ENCODE results near the gene TNFRSF14.
A peak's percentile ranks its signal among the peaks of the same experiment; 100 is the strongest.

TNFRSF14 gene

DNA sequence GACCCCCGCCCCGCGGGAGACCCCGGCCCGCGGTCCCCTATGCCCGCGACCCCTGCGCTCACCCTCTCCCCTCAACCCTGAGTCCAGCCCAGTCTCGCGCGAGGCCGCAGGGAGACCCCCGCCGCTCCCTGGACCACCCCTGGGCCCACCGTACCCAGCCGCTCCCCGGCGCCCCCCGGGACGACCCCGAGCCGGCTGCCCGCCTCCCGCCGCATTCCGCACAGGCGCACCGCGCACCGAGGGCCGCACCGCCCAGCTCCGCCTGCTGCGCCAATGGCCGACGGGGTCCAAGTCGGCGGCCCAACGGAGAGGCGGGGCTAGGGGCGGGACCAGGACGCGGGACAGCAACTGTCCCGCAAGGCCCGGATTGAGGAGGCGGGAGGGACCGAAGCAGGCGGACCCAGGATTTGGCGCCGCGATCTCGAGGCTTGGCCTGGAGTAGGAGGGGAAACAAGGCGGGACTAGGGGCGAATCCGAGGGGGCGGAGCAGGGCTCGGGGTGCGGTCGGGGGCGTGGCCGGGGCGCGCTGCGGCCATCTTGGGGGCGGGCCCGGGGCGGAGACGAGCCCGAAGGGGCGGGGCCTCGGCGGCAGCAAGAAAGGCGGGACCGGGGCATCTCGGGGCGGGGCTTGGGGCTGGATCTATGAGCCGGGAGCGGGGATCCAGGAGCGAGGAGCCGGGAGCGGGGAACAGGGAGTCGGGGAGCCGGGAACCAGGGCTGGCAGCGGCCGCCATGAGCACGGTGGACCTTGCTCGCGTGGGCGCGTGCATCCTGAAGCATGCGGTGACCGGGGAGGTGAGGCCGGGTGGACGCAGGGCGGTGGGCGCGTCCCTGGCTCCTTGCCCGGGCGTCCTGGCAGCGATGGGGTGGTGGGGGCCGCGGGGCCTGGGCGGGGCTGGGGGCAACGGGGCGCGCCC is 30.2 kb downstream of the TNFRSF14 start, which contains the start of gene PRXL2B:
Gene PRXL2B, plus strand, starts transcription at position 624 of the 917 bp plus-strand sequence. Its CDS starts 109 bp downstream, at position 733.
- peak; percentile 100 for DNase-seq (ENCODE audit: low read depth, low spot score)

DNA sequence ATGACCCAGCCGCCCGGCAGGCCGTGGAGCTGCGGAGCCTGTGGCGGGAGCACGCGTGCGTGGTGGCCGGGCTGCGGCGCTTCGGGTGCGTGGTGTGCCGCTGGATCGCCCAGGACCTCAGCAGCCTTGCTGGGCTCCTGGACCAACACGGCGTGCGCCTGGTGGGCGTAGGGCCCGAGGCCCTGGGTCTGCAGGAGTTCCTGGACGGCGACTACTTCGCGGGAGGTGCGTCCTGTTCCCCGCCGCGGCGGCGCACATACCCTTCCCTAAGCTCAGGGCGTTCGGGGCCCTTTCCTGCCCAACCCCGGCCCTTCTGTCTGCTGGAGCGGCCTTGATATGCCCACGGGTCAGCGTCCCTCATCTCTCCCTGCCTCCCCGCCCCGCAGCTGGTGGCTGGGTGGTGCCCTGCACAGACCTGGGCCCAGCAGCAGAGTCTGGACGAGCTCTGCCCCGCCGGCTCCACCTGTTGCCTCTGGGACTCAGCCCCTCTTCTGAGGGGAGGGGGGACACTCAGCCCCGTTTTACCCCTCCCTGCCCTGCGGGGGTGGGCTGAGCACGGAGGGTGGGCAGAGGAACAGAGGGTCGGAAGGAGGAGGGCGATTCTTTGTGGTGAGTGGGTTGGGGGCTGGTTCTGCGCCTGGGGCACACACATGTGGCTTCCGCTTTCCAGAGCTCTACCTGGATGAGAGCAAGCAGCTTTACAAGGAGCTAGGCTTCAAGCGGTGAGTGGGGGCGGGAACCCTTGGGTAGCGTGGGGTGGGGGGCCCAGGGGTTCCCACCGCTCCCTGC is 31.1 kb downstream of the TNFRSF14 start:
- DNase-seq (ENCODE audit: low read depth, low spot score), result peak; percentile 62

DNA sequence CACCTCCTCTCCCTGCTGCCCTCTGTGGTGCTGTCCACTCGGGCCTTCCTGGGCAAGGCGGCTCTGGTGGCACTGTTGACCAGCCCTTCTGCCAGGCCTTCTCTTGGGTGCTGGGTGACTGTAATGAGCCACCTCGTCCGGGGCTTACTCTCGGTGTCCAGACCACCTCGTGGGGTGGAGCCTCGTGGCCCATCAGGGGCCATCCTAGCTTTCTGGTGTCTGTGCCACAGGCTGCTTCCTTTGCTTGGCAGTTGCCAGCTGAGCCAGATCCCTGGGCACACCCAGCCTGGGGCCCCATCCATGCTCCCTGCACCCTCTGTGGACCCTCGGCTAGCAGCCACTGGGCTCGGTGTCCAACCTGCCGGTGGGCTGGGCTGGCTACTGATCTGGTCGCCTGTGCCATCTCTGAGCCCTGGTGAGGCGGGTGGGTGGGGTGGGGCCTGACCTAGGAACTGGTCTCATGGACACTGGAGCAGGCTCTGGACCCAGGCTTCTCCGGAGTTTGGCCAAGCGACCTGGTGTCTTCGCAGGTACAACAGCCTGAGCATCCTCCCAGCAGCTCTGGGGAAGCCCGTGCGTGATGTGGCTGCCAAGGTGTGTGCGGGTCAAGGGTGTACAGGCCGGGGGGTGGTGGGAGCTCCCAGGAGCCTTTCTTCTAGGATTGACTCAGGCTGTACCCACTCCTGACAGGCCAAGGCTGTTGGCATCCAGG is 31.8 kb downstream of the TNFRSF14 start:
- DNase-seq (ENCODE audit: low read depth, low spot score), result no peak

DNA sequence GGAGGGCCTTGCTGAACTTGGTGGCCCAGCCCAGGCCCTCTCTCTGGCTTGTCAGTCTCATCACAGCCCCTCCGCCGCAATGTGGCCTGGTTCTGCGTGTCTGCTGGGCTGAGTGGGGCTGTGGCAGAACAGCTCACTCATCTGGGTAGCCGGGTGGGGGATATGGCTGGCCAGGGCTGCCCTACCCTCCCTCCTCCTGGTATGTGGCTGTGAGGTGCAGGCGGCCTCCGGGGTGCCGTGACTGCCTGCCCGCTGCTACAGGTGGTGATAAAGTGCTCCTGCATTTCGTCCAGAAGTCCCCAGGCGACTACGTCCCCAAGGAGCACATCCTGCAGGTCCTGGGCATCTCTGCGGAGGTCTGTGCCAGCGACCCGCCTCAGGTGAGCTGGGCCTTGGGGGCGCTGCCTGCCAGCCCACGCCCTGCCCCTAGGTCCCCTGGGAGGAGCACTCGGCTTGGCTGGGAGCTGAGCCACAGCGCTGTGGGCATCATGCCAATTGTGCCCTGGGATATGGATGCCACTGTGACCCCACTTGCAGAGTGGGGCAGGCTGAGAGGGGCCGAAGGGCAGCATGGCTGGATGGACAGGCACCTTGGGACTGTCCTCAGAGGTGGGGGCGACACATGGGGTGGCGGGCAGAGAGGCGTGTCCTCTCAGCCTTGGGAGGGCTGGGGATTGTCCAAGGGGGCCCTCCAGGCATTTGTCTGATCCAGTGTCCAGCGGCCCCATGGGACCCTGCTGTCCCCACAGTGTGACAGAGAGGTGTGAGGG is 32.7 kb downstream of the TNFRSF14 start:
- DNase-seq (ENCODE audit: low read depth, low spot score), result no peak

DNA sequence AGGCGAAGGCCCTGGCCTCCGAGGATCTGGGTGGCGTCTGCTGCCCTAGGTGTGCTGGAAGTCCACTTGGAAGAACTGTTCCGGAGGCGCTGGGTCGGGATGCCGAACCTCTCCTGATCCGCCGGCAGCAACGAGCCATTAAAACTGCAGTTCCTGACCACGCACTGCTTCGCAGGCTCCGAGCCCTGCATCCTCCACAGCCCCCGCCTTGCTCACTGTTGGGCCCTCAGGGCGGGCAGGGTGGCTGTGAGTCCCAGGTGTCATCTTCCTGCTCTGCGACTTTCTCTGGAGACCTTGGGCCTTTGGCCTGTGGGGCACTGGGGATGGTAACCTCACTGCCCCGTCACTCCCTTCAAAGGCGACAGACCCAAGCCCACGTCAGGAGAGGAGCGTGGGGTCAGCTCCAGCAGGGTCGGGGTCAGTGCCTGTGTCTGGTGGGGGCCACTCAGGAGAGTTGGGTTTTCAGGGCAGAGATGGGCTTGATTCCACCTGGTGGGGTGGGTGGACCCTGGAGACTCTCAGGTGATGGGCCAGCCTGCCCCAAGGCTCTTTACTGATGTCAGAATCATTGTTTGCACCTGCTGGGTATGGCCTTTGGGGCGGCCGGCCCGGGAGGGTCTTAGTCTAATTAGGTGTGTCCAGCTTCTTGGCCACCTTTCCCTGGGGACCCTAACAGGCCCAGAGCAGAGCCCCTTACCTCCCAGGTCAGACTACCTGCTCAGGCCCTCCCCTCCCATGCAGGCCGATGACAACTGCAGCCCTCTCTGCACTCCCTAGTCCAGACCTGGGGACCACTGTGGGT is 33.5 kb downstream of the TNFRSF14 start:
- DNase-seq (ENCODE audit: low read depth, low spot score), result no peak

DNA sequence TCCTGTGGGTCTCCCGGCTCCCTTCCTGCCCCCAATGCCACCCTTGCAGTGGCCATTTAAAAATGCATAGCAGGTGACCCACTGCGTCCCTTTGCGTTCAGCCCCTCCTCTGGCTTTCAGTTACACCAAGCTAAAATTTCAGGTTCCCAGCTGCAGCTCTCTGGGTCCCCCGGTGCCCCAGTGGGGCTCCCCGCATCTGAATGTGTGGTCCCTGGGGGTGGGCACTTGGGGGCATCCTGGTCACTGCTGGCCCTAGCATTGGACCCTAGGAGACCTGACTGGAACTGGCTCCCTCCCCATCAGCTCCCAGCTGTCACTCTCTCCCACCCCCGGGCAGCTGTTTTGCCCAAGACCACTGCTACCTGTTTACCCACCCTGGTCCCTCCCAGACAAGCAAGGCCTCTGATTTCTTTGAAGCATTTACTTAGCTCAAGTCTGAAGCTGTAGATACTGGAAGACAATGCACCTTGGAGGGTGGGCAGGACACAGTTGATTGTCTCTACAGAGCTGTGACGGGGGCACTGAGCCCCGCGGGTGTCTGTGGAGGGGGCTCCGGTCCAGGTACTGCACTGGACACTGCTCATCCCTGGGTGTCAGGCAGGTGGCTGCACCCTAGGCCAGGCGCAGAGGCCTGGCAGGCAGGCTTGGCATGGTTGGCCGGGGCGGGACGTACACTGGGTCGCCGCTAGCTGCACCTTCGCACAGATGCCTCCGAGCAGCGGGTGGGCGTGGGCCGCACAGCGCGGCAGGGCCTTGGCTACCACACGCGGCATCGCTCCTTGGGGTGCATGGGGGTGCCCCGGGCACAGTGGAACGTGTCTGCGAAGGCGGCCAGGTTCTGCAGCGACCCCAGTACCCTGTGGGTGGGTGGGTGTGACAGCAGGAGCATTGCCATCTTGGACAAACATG is 34.3 kb downstream of the TNFRSF14 start:
- DNase-seq (ENCODE audit: low read depth, low spot score), result no peak

DNA sequence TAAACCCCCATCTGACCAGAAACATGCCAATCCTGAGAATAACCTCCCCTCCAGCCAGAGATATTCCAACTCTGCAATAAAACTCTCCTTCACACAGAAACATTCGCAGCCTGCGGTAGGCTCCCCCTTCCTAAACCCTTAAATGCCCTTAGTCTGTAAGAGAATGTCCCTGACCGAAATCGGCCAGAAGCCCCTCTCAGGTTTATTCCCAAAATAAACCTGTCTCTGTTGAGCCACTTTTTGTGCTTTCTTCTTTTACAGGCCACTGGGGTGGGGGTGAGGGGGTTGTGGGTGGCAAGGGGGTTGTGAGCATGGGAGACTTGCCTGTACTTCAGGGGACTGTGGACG is 35.0 kb downstream of the TNFRSF14 start:
- no peak for DNase-seq (ENCODE audit: low read depth, low spot score)

DNA sequence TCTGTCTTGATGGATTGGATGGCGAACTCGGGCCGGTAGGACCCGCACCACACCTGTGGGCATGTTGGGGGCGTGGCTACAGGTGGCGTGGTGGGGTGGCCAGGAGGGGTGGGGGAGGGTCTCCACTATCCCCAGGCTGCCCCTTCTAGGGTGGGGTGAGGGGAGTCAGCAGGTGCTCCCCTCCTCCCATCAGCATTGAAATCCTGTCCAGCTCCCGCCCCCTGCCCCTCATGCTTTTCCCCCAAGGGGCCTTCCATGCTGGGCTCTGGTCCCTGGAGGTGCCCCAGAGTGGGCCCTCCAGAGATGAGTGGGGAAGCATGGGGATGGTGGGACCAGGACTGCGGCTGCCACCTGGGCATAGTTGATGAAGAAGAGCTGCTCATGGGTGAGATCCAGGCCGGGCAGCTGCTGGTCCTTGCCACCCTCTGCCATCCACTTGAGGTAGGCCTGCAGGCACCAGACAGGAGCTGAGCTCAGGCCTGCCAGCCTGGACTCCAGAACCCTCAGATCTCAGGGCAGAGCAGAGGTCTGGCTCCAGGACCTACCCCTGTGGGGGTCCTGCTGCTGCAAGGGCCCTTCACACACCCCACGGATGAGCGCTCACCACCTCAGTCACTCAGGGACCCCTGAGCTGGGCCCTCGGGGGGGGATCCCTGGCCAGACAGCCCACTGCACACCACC is 35.5 kb downstream of the TNFRSF14 start:
- DNase-seq (ENCODE audit: low read depth, low spot score), result no peak

DNA sequence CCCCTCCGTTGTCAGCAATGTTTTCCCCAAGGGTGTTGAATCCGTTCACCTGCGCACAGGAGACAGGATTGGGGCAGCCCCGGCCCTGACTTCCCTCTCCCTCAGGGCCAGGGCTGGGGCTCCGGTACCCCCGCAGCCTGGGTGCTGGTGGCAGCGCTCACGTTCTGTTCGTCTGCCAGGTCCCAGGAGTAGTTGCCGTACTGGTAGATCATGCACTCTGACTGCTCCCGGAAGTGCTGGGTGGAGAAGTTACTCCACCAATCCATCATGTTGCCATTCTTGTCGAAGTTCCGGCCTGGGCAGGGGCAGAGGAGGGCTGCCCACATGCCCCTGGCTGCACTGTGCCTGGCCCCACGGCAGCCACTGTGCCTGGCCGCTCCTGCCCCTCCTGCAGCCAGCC is 36.5 kb downstream of the TNFRSF14 start:
- no peak for DNase-seq (ENCODE audit: low read depth, low spot score)

DNA sequence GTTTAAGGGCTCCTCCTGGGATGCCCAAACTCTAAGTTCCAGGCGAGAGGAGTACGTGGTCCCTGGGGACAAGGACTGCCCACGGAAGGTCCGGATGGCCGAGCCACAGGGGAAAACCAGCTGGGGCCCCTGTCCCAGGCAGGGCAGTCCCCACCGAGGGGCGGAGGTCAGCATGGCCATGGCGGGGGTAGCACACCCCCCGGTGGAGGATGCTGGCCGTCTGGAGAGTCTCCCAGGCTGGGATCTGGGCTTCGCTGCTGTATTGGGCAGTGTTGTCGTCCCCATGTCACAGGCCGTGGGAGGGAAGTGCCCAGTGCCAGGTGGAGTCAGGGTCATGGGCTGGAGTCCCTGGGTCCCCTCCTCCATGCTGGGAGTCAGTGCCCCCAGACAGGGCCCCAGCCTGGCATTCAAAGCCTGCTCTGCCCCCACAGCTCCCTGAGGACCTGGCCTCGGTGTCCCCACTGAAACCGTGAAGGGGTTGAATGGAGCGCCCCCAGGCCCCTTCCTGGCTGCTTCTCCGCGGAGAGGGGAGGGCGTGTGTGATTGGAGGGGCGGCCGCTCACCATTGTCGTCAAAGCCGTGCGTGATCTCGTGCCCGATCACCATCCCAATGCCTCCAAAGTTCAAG is 37.2 kb downstream of the TNFRSF14 start:
- no peak for DNase-seq (ENCODE audit: low read depth, low spot score)

DNA sequence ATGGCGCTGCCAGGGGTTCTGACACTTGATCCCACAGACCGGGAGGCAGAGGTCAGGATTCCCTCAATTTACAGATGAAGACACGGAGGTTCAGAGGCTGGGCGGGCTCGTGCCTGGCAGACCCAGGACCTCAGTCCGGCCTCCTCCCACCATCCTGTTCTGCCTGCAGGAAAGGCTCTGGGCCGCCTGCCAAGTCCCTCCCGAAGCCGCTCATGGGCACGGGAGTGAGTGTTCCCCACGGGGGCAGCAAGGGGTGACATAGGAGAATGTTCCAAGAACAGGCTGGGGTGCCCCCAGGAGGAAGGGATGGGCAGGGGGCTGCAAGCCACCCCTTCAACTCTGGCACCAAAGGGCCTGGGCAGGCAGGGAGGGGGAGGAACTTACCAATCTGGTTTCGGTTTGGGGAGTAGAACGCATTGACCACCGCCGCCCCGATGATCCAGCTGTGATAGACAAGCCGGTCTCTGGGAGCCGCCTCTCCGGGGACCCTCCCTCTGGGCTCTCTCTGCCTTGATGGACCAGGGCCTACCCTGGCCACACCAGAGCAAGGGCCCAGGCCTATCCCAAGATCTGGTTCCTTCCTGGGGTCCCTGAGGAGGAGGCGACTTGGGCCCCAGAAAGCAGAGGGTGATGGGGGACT is 38.0 kb downstream of the TNFRSF14 start:
- peak; percentile 63 for DNase-seq (ENCODE audit: low read depth, low spot score)

DNA sequence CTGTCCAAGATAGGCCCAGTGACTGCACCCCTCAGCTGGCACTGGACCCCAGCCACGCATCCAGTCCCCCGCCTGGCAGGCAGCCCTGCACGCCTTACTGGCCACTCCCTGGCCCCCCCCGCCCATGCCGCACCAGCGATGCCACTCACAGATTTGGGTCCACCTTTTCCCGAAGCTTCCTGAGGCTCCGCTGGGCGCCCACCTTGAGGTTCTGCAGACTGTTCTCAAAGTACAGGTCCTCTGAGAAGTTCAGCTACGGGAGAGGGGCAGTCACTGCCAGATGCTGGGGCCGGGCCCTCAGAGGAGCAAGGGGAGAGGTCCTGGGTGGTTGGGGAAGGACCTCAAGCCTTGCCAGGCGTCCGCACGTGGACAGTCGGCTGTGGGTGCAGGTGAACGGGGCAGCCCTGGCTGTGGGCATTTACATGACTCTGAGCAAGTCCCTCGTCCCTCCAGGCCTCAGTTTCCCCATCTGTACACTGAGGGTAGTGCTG is 38.5 kb downstream of the TNFRSF14 start:
- no peak for DNase-seq (ENCODE audit: low read depth, low spot score)

DNA sequence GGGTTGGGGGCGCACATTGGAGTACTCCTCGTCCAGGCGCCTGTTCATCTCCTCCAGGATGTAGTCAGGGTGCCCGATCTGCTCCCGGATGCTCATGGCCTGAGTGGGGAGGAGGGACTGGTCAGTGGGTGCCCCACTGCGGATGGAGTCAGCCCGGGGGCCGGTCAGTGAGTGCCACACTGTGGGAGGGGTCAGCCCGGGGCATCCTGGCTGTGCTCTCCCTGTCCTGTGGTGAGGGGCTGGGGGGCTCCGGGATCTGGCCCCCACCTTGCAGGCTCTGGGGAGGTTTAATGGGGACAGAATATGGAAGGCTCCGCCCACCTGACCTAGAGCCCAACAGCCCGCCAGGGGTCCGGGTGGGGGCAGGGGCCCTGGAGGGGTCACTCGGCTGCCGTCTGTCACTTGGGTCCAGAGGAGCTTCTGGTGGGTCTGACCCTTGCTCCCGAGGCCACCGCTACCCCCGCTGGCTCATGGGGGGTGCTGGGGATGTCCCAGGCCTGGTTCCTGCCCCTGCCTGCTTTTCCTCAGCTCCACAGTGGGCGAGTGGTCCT is 39.2 kb downstream of the TNFRSF14 start:
- DNase-seq (ENCODE audit: low read depth, low spot score), result no peak

DNA sequence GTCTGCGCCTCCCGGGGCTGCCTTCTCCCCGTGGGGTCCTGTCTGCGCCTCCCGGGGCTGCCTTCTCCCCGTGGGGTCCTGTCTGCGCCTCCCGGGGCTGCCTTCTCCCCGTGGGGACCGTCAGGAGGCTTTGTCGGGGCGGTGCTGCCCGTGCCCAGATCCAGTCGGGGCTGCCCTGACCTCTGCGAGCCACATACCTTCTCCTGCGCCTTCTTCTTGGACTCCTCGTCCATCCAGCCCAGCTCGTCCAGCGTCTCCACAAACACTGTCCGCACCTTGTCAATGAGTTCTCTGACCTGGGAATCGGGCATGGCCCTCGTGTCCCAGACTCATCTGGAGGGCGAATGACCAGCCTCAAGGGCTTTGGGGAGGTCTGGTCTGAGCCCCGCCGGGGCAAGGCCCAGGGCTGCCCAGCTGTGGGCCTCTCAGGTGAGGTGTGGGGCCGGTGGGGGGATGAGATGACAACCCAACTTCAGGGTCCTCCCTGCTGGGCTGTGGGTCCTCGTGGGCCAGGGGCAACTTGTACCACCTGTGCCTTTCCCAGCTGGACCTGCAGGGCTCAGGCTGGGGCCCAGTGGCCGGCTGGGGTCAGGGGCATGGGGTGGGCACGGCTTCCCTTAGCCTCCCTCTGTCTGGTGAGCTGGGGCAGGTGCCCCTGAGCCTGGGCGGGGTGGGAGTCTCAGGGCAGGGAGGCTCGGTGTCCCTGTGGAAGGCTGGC is 39.8 kb downstream of the TNFRSF14 start:
- DNase-seq (ENCODE audit: low read depth, low spot score), result no peak

DNA sequence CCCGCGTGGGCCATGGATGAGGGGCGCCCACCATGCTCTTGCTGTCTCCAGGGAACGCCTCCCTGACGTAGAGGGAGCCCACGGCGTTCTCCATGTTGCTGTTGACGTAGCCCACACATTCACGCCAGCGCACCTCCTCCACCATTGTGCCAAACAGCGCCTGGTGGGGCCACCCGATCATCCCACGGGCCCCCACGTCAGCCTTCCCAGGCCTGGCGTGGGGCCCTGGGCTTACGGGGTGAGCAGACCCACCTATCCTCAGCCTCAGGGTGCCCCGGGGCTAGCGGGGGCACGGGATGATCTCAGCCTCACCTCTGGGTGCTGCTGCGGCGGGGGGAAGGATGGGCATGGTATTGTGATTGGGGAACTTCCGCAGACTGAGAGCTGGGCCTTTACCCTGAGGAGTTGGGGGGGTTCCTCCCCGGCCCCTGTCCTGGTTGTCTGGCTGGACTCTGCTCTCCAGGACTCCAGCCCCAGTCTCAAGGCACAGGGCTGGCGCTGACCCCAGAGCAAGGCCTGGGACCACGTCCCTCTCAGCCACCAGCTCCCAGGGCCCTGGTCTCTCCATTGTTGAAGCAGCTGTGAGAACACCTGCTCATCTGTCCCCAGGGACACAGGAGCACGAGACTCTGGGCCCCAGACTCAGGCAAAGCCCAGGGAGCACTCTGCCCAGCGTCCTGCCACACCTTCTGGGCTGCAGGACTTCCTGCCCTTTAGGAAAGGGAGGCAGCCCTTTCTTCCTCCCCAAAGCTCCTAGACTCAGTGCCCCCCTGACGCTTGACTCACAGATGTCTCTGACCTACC is 40.6 kb downstream of the TNFRSF14 start:
- DNase-seq (ENCODE audit: low read depth, low spot score), result no peak

All from astrocyte of the hippocampus (primary cell).